Tibial nerve (tissue), 4 donors: ENCODE data around the gene ARX. TPM values are rescaled to one million over a fixed set of nuclear protein-coding genes. Genes with fewer than 3 reads are reported as not detected.

Experiments used
- DNase-seq, 2 donors: peaks; one replicate each; pipeline ENCODE4 v3.0.0-alpha.2; 2019; ENCODE audit warnings: low spot score in 2 of 2
- H3K27ac ChIP-seq, 4 donors: fragments of 200-600 bp; sonication (generic) in 3 of 4; one replicate each; pipeline ENCODE4 v1.5.1; 2017 to 2019; ENCODE audit warnings: mild to moderate bottlenecking in 1 of 4
- H3K27me3 ChIP-seq, 2 donors: fragments of 200-600 bp; sonication (generic) in 1 of 2; one replicate each; pipeline versions ENCODE4 v1.5.1 to v1.6.0; 2017 to 2019
- H3K36me3 ChIP-seq, 3 donors: fragments of 200-600 bp; sonication (generic); one replicate each; pipeline ENCODE4 v1.5.1; 2018 to 2019
- H3K4me1 ChIP-seq, 4 donors: fragments of 200-600 bp; sonication (generic) in 3 of 4; one replicate each; pipeline ENCODE4 v1.5.1; 2017 to 2019
- H3K4me3 ChIP-seq, 4 donors: fragments of 200-600 bp; sonication (generic) in 3 of 4; one replicate each; pipeline ENCODE4 v1.5.1; 2017 to 2019; ENCODE audit warnings: mild to moderate bottlenecking in 1 of 4, moderate library complexity in 1 of 4
- H3K9me3 ChIP-seq, 4 donors: fragments of 200-600 bp; sonication (generic) in 3 of 4; one replicate each; pipeline ENCODE4 v1.5.1; 2017 to 2019
- CTCF ChIP-seq, 5 experiments: fragments of 200-600 bp in 3 of 5; fragments of 450-650 bp in 2 of 5; sonication (generic) in 3 of 5; IDR thresholded peaks; one replicate each; pipeline ENCODE4 v1.5.1; 2016 to 2019; ENCODE audit warnings: antibody characterized with exemption in 5 of 5, mild to moderate bottlenecking in 3 of 5, moderate library complexity in 2 of 5
- EP300 ChIP-seq, 2 donors: sonication (generic); formaldehyde crosslinking; IDR thresholded peaks; one replicate each; pipeline ENCODE4 v1.6.1; 2017; ENCODE audit warnings: antibody characterized with exemption in 2 of 2, mild to moderate bottlenecking in 1 of 2
- POLR2A ChIP-seq, 2 donors: fragments of 450-650 bp; IDR thresholded peaks; one replicate each; pipeline ENCODE4 v1.6.1; 2017; ENCODE audit warnings: antibody characterized with exemption in 2 of 2, mild to moderate bottlenecking in 2 of 2, moderate library complexity in 2 of 2
- WGBS, 2 donors: methylation state at CpG; one replicate each; pipeline ENCODE4 v1.1.5; 2018; 5-methylcytosine and 5-hydroxymethylcytosine counted together
- total RNA-seq, 4 donors: library from RNA; depleted of rRNA; stranded (reverse); fragments of >200 nt; gene quantifications; one replicate each; pipeline ENCODE4 v1.1.0, GENCODE V29; 2016

ARX gene
- total RNA-seq, 4 donors from 2014 or later = not detected

- Histone ChIP-seq H3K4me3 (no peak overlapping the region), H3K9me3 (no peaks in the 10 kb centered on the region), H3K27me3 (peaks cover 0 to 31% of the 10 kb centered on the region in 2 donors), H3K36me3 (no peaks in the 10 kb centered on the region), H3K4me1 (no peaks in the 10 kb centered on the region), H3K27ac (no peak overlapping the region)
- no peak for TF ChIP-seq EP300 (IDR thresholded peaks at IDR 0.05)
- TF ChIP-seq POLR2A (IDR thresholded peaks at IDR 0.05) = no peak
- TF ChIP-seq CTCF (IDR thresholded peaks at IDR 0.05) = no peak
- no peak for DNase-seq
- 39 to 66% methylated on average over 7 of the region's 7 CpGs for WGBS, 2 donors
These were observed 13.0 kb upstream of the ARX start for GRCh38 chrX:25028726-25029125.

- Histone ChIP-seq H3K9me3 (no peaks in the 10 kb centered on the region), H3K4me1 (no peaks in the 10 kb centered on the region), H3K27me3 (peaks cover 0 to 52% of the 10 kb centered on the region in 2 donors), H3K27ac (no peak overlapping the region), H3K4me3 (no peak overlapping the region), H3K36me3 (no peaks in the 10 kb centered on the region)
- WGBS, 2 donors = 52 to 60% methylated on average over 6 of the region's 6 CpGs
- TF ChIP-seq POLR2A (IDR thresholded peaks at IDR 0.05) (no peak), EP300 (IDR thresholded peaks at IDR 0.05) (no peak), CTCF (IDR thresholded peaks at IDR 0.05) (no peak)
- no peak for DNase-seq
These were observed 10.8 kb upstream of the ARX start for GRCh38 chrX:25026576-25026975.

DNA sequence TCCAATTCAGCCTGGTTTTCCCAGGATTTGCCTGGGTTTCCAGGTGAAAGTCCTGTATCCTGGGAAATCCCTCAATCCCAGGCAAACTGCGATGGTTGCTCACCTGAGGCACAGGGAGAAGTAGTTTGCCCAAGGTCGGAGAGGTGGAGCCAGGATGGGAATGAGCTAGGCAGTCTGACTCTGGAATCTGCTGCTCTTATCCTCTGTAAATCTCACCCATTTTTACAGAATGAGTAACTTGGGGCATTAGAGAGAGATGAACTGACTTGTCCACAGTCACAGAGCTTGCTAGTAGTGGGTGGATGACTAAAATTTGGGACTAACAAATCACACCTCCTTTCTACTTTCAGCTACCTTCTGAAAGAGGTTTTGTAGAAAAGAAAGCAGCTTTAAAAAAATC lies 9.8 kb upstream of the ARX start:
- H3K4me3 ChIP-seq = no peak overlapping the region
- peaks cover 0 to 6% (median 0%) of the 10 kb centered on the region in 4 donors for H3K4me1 ChIP-seq
- TF ChIP-seq CTCF (IDR thresholded peaks at IDR 0.05) = no peak
- no peak for TF ChIP-seq POLR2A (IDR thresholded peaks at IDR 0.05)
- TF ChIP-seq EP300 (IDR thresholded peaks at IDR 0.05) = no peak
- 84 to 92% methylated on average over 2 of the region's 2 CpGs for WGBS, 2 donors
- peaks cover 0 to 62% of the 10 kb centered on the region in 2 donors for H3K27me3 ChIP-seq
- H3K9me3 ChIP-seq = no peaks in the 10 kb centered on the region
- no peak for DNase-seq
- H3K36me3 ChIP-seq = no peaks in the 10 kb centered on the region
- H3K27ac ChIP-seq = no peak overlapping the region

- H3K27me3 ChIP-seq = peaks cover 2 to 79% of the 10 kb centered on the region in 2 donors
- H3K9me3 ChIP-seq = no peaks in the 10 kb centered on the region
- TF ChIP-seq EP300 (IDR thresholded peaks at IDR 0.05) (no peak), POLR2A (IDR thresholded peaks at IDR 0.05) (no peak), CTCF (IDR thresholded peaks at IDR 0.05) (no peak)
- H3K4me1 ChIP-seq = peaks cover 0 to 12% (median 0%) of the 10 kb centered on the region in 4 donors
- H3K4me3 ChIP-seq = no peak overlapping the region
- 39 to 55% methylated on average over 1 of the region's 1 CpG for WGBS, 2 donors
- no peak for DNase-seq
- H3K36me3 ChIP-seq = no peaks in the 10 kb centered on the region
- no peak overlapping the region for H3K27ac ChIP-seq
These were observed 8.1 kb upstream of the ARX start for GRCh38 chrX:25023908-25024307.

GRCh38 chrX:25022499-25023325 lies 6.9 kb upstream of the ARX start:
- TF ChIP-seq CTCF (IDR thresholded peaks at IDR 0.05) (peak in 1 of 5 experiments; percentile 7), POLR2A (IDR thresholded peaks at IDR 0.05) (no peak)
- Histone ChIP-seq H3K4me1 (peaks cover 0 to 15% (median 0%) of the 10 kb centered on the region in 4 donors), H3K27ac (no peak overlapping the region), H3K36me3 (no peaks in the 10 kb centered on the region), H3K4me3 (no peak overlapping the region), H3K27me3 (peaks cover 2 to 91% of the 10 kb centered on the region in 2 donors), H3K9me3 (no peaks in the 10 kb centered on the region)
- DNase-seq = no peak
- WGBS, 2 donors = 17 to 26% methylated on average over 11 to 53 of the region's 59 CpGs
